ENCODE results near the gene PRAF2. TPM values are rescaled to one million over a fixed set of nuclear protein-coding genes. Genes with fewer than 3 reads are reported as not detected.

PRAF2 gene
- total and polyA plus RNA-seq, 5 experiments from 2014 or later, result 22.9 to 52.9 (median 39.0) TPM

DNA sequence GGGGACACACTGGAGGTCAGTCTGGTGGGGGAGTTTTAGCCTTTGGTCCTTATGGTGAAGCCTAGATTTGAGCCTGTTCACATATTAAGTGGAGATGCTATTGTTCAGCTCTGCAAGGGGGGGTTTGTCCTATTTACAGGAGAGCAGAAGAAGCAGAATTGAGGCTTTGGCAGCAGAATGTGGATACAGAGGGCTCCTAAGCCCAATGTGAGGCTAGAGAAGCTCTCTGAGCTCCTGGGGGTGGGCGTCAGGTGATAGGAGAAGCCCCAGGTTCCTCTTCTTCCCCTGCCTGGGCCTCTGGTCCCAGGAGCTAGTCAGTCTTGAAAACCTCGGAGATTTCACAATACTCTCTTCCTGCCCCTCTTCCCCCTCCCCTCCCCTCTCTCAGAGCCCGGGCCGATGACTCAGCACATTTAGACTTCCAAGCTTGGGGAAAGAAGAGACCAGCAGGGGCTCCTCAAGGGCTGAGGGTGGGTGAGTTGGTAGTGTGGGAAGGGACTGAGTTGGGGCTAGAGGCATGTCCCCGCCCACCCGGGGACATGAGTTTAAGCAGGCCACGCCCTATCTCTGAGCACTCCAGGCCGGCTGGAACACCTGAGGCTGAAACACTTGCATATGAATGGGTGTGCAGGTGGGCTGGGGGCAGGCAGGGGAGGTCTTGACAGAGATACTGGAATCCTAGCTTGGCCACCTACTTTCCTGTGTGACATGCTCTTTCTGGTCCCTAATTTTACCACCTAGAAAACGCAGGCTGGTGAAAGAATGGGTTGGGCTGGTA is 34.0 kb downstream of the PRAF2 start:
- H3K9me3 Mint-ChIP-seq, result no peaks in the 10 kb centered on the region
- no peak for ATAC-seq
- POLR2A ChIA-PET, result interaction anchor here (0.5 to 1.0 kb wide), 2 partner anchors 10 to 350 kb away, joined by 3 to 4 read pairs; no protein-coding TSS in a partner anchor

DNA sequence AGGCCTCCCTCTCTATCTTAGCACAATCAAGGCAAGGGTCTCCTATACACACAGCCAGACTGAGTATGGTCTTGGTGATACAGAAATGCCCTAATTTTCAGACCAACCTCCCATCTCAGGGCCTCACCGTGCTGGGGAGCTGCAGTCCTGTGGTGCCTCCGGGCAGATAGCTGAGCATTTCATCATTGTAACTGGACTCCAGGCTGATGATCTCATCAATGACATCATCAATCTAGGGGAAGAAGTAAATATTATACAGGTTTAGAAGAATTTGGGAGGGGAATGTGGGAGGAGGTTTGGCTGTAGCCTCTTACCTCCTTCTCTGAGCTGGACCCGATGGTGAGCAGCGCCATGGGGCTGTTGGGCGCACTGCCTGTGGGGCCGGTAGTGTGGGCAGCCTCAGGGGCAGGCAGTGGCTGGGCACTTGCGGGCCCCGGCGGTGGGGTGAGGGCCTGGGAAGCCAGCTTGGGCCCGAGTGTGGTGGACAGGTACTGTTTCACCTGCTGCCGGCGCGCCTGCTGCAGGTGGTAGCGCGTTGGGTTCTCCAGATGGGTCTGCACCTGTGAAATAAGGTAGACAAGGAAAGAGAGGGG is 35.8 kb downstream of the PRAF2 start:
- POLR2A ChIA-PET, result no interaction called here
- no peak for ATAC-seq
- Mint-ChIP-seq H3K9me3 (no peaks in the 10 kb centered on the region), H3K4me1 (peaks cover 13 to 38% (median 33%) of the 10 kb centered on the region in 4 donors), H3K27ac (peak overlapping the region in 1 of 10 donors; percentile 26), H3K27me3 (no peaks in the 10 kb centered on the region), H3K4me3 (no peak overlapping the region), H3K36me3 (peaks cover 0 to 46% (median 7%) of the 10 kb centered on the region in 3 donors)
- no peak for DNase-seq

More for the DNA sequence above, 34.0 kb downstream of the PRAF2 start:
- Mint-ChIP-seq H3K36me3 (peaks cover 0 to 28% (median 3%) of the 10 kb centered on the region in 3 donors), H3K4me3 (peak overlapping the region in 5 of 10 donors; percentile 4 to 36 (median 33)), H3K27me3 (no peaks in the 10 kb centered on the region), H3K27ac (peak overlapping the region in 8 of 10 donors; percentile 19 to 78 (median 62)), H3K4me1 (peaks cover 13 to 40% (median 35%) of the 10 kb centered on the region in 4 donors)
- peak in 2 of 10 donors; percentile 12 to 19 for DNase-seq

DNA sequence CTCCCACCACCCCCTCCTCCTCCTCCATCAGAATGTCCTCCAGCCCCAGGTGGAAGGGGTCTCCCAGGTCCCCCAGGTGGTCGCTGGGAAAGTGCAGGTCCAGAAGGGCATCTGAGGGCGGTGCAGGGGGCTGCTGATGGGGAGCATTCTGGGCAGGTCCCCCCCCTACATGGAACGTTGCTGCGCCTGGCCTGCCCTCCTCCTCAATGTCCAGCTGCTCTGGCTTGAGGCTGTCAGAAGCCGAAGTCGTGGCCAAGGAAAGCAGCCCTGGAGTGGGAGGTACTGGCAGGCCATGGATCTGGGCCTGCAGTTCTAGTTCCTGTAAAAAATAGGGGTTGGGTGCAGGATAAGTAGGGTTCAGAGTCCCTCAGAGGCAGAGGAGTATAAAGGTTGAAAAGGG is 43.5 kb downstream of the PRAF2 start:
- H3K4me3 Mint-ChIP-seq, result no peak overlapping the region
- H3K36me3 Mint-ChIP-seq, result peaks cover 0 to 34% (median 4%) of the 10 kb centered on the region in 3 donors
- H3K27me3 Mint-ChIP-seq, result no peaks in the 10 kb centered on the region
- ATAC-seq (no peak), DNase-seq (no peak)
- POLR2A ChIA-PET, result no interaction called here
- H3K4me1 Mint-ChIP-seq, result peaks cover 0 to 5% (median 1%) of the 10 kb centered on the region in 4 donors
- H3K9me3 Mint-ChIP-seq, result no peaks in the 10 kb centered on the region
- no peak overlapping the region for H3K27ac Mint-ChIP-seq

DNA sequence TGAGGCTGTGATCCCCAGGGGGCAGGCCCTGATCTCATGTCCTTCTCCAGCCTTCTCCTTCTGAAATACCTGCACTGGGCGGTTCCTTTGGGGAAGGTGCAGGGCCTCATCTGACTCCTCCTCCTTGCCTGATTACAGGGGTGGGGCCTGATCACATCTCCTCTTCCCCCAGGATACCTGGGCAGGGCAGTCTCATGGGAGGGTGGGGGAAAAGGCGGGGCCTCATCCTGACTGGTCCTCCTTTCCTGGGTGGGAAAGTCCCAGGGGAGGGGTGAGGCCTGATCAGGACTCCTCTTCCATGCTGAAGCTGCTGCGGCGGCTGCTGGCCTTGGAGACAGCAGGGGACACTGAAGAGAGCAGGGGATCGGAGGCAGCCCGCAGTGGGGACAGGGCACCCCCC is 43.9 kb downstream of the PRAF2 start:
- Mint-ChIP-seq H3K9me3 (no peaks in the 10 kb centered on the region), H3K27ac (no peak overlapping the region), H3K27me3 (no peaks in the 10 kb centered on the region), H3K36me3 (peaks cover 0 to 33% (median 4%) of the 10 kb centered on the region in 3 donors), H3K4me1 (peaks cover 0 to 5% (median 1%) of the 10 kb centered on the region in 4 donors), H3K4me3 (no peak overlapping the region)
- DNase-seq (no peak), ATAC-seq (no peak)
- POLR2A ChIA-PET, result interaction anchor here (1.0 kb wide), 1 partner anchor 10 kb away, joined by 3 read pairs; no protein-coding TSS in a partner anchor

Other genes starting within 250 kb of the PRAF2 start
- not detected for gene ERAS, start 247.5 kb downstream of the PRAF2 start, total RNA-seq
- gene ERAS, start 247.5 kb downstream of the PRAF2 start, polyA plus RNA-seq, result not detected
- 1 to 10 TPM; 3.6 to 4.9 TPM for gene PCSK1N, start 238.4 kb downstream of the PRAF2 start, total RNA-seq
- 10 to 100 TPM; 12.6 to 28.0 (median 19.9) TPM for gene PCSK1N, start 238.4 kb downstream of the PRAF2 start, polyA plus RNA-seq
- gene TIMM17B, start 176.2 kb downstream of the PRAF2 start, total RNA-seq, result 10 to 100 TPM; 41.2 to 44.8 TPM
- 10 to 100 TPM; 52.9 to 59.1 (median 55.5) TPM for gene TIMM17B, start 176.2 kb downstream of the PRAF2 start, polyA plus RNA-seq
- 10 to 100 TPM; 66.4 to 68.8 TPM for gene PQBP1, start 176.1 kb downstream of the PRAF2 start, total RNA-seq
- gene PQBP1, start 176.1 kb downstream of the PRAF2 start, polyA plus RNA-seq, result 100 to 1,000 TPM in 1 of 3 donors, 10 to 100 TPM in 2; 92.7 to 114 (median 94.5) TPM
- gene SLC35A2, start 162.4 kb downstream of the PRAF2 start, total RNA-seq, result 10 to 100 TPM; 11.4 to 12.7 TPM
- 1 to 10 TPM; 6.8 to 8.1 (median 7.3) TPM for gene SLC35A2, start 162.4 kb downstream of the PRAF2 start, polyA plus RNA-seq
- gene PIM2, start 155.0 kb downstream of the PRAF2 start, total RNA-seq, result 100 to 1,000 TPM; 126 to 132 TPM
- gene PIM2, start 155.0 kb downstream of the PRAF2 start, polyA plus RNA-seq, result 100 to 1,000 TPM; 170 to 331 (median 313) TPM
- 10 to 100 TPM; 98.7 to 99.4 TPM for gene OTUD5, start 116.4 kb downstream of the PRAF2 start, total RNA-seq
- 10 to 100 TPM; 23.7 to 48.4 (median 24.3) TPM for gene OTUD5, start 116.4 kb downstream of the PRAF2 start, polyA plus RNA-seq
- 1 to 10 TPM; 1.6 to 1.7 TPM for gene KCND1, start 102.2 kb downstream of the PRAF2 start, total RNA-seq
- under 1 TPM in 2 of 3 donors, not detected in 1; 0.06 to 0.08 TPM for gene KCND1, start 102.2 kb downstream of the PRAF2 start, polyA plus RNA-seq
- 100 to 1,000 TPM in 1 of 2 experiments, 10 to 100 TPM in 1; 91.1 to 100 TPM for gene GRIPAP1, start 71.7 kb downstream of the PRAF2 start, total RNA-seq
- gene GRIPAP1, start 71.7 kb downstream of the PRAF2 start, polyA plus RNA-seq, result 10 to 100 TPM in 2 of 3 donors, 1 to 10 TPM in 1; 6.8 to 15.9 (median 12.6) TPM
- 10 to 100 TPM; 31.0 to 34.4 TPM for gene TFE3, start 30.6 kb downstream of the PRAF2 start, total RNA-seq
- gene TFE3, start 30.6 kb downstream of the PRAF2 start, polyA plus RNA-seq, result 1 to 10 TPM; 2.6 to 4.4 (median 3.5) TPM
- gene CCDC120, start 15.0 kb downstream of the PRAF2 start, total RNA-seq, result 10 to 100 TPM; 12.9 TPM
- 1 to 10 TPM in 1 of 3 donors, under 1 TPM in 2; 0.61 to 1.7 (median 0.94) TPM for gene CCDC120, start 15.0 kb downstream of the PRAF2 start, polyA plus RNA-seq
- gene WDR45, start 5.9 kb upstream of the PRAF2 start, total RNA-seq, result 100 to 1,000 TPM; 112 to 124 TPM
- gene WDR45, start 5.9 kb upstream of the PRAF2 start, polyA plus RNA-seq, result 10 to 100 TPM; 42.4 to 57.2 (median 43.3) TPM
- 10 to 100 TPM; 18.2 to 18.6 TPM for gene GPKOW, start 49.7 kb upstream of the PRAF2 start, total RNA-seq
- gene GPKOW, start 49.7 kb upstream of the PRAF2 start, polyA plus RNA-seq, result 10 to 100 TPM; 17.7 to 31.1 (median 27.9) TPM
- gene MAGIX, start 88.8 kb upstream of the PRAF2 start, total RNA-seq, result 1 to 10 TPM in 1 of 2 experiments, under 1 TPM in 1; 0.96 to 1.2 TPM
- gene MAGIX, start 88.8 kb upstream of the PRAF2 start, polyA plus RNA-seq, result under 1 TPM; 0.52 to 0.77 (median 0.71) TPM
- gene PLP2, start 97.9 kb upstream of the PRAF2 start, total RNA-seq, result 1 to 10 TPM; 6.4 to 6.7 TPM
- 100 to 1,000 TPM; 117 to 141 (median 119) TPM for gene PLP2, start 97.9 kb upstream of the PRAF2 start, polyA plus RNA-seq
- gene PRICKLE3, start 112.4 kb upstream of the PRAF2 start, total RNA-seq, result 10 to 100 TPM in 1 of 2 experiments, 1 to 10 TPM in 1; 8.5 to 10.1 TPM
- 1 to 10 TPM; 1.3 to 2.9 (median 2.0) TPM for gene PRICKLE3, start 112.4 kb upstream of the PRAF2 start, polyA plus RNA-seq
- gene SYP, start 126.2 kb upstream of the PRAF2 start, total RNA-seq, result under 1 TPM; 0.34 to 0.58 TPM
- gene SYP, start 126.2 kb upstream of the PRAF2 start, polyA plus RNA-seq, result under 1 TPM; 0.27 to 0.41 (median 0.40) TPM
- gene CACNA1F, start 159.3 kb upstream of the PRAF2 start, total RNA-seq, result 1 to 10 TPM; 3.6 to 3.8 TPM
- under 1 TPM in 1 of 3 donors, not detected in 2; 0.02 TPM for gene CACNA1F, start 159.3 kb upstream of the PRAF2 start, polyA plus RNA-seq
- gene CCDC22, start 161.5 kb upstream of the PRAF2 start, total RNA-seq, result 10 to 100 TPM; 27.4 to 27.9 TPM
- 10 to 100 TPM; 22.2 to 29.8 (median 25.2) TPM for gene CCDC22, start 161.5 kb upstream of the PRAF2 start, polyA plus RNA-seq
- under 1 TPM; 0.18 to 0.41 TPM for gene FOXP3, start 190.7 kb upstream of the PRAF2 start, total RNA-seq
- gene FOXP3, start 190.7 kb upstream of the PRAF2 start, polyA plus RNA-seq, result under 1 TPM in 2 of 3 donors, not detected in 1; 0.17 to 0.33 TPM
- gene PPP1R3F, start 195.8 kb upstream of the PRAF2 start, total RNA-seq, result 10 to 100 TPM; 14.8 to 21.8 TPM
- 1 to 10 TPM; 6.7 to 9.7 (median 8.3) TPM for gene PPP1R3F, start 195.8 kb upstream of the PRAF2 start, polyA plus RNA-seq
- gene GAGE10, start 229.6 kb upstream of the PRAF2 start, total RNA-seq, result 1 to 10 TPM in 1 of 2 experiments, not detected in 1; 1.0 TPM
- not detected for gene GAGE10, start 229.6 kb upstream of the PRAF2 start, polyA plus RNA-seq
- not detected for gene GAGE12J, start 248.0 kb upstream of the PRAF2 start, total RNA-seq
- gene GAGE12J, start 248.0 kb upstream of the PRAF2 start, polyA plus RNA-seq, result not detected